Measurements from ENCODE around the gene OSGIN1. TPM values are rescaled to one million over a fixed set of nuclear protein-coding genes. Genes with fewer than 3 reads are reported as not detected.
A peak's percentile ranks its signal among the peaks of the same experiment; 100 is the strongest.

Gene OSGIN1
- total and polyA plus RNA-seq, 9 donors, result 0.65 to 9.3 (median 5.4) TPM

DNA sequence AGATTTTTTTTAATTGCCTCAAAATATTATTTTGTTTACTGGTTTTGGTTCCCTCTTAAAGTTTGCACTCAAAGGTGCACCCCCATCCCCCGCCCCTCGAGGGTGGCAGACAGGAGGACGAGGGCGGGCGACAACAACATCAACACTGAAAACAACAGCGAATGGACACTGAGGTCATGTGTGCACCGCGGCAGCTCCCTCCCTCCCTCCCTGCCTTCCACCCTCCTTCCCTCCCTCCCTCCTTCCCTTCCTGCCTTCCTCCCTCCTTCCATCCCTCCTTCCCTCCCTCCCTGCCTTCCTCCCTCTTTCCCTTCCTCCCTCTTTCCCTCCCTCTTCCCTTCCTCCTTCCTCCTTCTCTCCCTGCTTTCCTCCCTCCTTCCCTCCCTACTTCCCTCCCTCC is 1.5 kb upstream of the OSGIN1 start:
- TF ChIP-seq POLR2A (IDR thresholded peaks at IDR 0.05), result no peak
- TF ChIP-seq EP300 (IDR thresholded peaks at IDR 0.05), result no peak
- H3K9me3 ChIP-seq, result no peaks in the 10 kb centered on the region
- H3K27ac ChIP-seq, result no peak overlapping the region
- H3K27me3 ChIP-seq, result no peaks in the 10 kb centered on the region
- intact Hi-C loops (cut with DNase I), result loop anchor here in 1 of 4 donors (5.0 kb wide), 3 partner anchors 49 to 1596 kb away; partner anchors contain the start of gene TAF1C
- no peaks in the 10 kb centered on the region for H3K36me3 ChIP-seq
- peaks cover 6% of the 10 kb centered on the region for H3K4me1 ChIP-seq (ENCODE audit: insufficient read depth)
- WGBS, 3 donors, result 15 to 29% (median 19%) methylated on average over 8 of the region's 8 CpGs
- DNase-seq, result no peak
- no peak overlapping the region for H3K4me3 ChIP-seq

DNA sequence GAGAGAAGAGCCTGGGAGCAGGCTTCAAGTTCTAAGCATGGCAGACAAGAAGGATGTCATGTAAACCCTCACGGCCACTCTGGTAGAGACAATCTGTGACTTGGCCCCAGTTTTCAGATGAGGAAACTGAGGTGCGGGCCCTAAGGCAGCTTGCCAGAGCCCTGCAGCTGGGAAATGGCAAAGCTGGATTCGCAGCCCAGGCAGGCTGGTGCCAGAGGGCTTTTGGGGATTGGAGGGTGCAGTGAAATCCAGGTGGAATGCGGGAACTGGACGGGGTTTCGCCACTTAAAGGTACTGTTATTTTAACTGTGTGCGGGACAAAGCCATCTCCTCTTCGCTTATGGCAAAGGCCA is 477 bp upstream of the OSGIN1 start:
- Histone ChIP-seq H3K36me3 (no peaks in the 10 kb centered on the region), H3K27me3 (no peaks in the 10 kb centered on the region), H3K9me3 (no peaks in the 10 kb centered on the region), H3K4me3 (peak overlapping the region; percentile 61), H3K27ac (peak overlapping the region in 1 of 2 donors; percentile 86), H3K4me1 (ENCODE audit: insufficient read depth) (peaks cover 6% of the 10 kb centered on the region)
- TF ChIP-seq POLR2A (IDR thresholded peaks at IDR 0.05) (no peak), EP300 (IDR thresholded peaks at IDR 0.05) (no peak)
- TF ChIP-seq, protein P1, sequence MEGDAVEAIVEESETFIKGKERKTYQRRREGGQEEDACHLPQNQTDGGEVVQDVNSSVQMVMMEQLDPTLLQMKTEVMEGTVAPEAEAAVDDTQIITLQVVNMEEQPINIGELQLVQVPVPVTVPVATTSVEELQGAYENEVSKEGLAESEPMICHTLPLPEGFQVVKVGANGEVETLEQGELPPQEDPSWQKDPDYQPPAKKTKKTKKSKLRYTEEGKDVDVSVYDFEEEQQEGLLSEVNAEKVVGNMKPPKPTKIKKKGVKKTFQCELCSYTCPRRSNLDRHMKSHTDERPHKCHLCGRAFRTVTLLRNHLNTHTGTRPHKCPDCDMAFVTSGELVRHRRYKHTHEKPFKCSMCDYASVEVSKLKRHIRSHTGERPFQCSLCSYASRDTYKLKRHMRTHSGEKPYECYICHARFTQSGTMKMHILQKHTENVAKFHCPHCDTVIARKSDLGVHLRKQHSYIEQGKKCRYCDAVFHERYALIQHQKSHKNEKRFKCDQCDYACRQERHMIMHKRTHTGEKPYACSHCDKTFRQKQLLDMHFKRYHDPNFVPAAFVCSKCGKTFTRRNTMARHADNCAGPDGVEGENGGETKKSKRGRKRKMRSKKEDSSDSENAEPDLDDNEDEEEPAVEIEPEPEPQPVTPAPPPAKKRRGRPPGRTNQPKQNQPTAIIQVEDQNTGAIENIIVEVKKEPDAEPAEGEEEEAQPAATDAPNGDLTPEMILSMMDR (IDR thresholded peaks at IDR 0.05), result no peak
- 6 to 8% (median 8%) methylated on average over 8 of the region's 8 CpGs for WGBS, 3 donors
- intact Hi-C loops (cut with DNase I), result loop anchor here in 1 of 4 donors (5.0 kb wide), 3 partner anchors 50 to 1595 kb away; partner anchors contain the start of gene TAF1C
- no peak for DNase-seq

DNA sequence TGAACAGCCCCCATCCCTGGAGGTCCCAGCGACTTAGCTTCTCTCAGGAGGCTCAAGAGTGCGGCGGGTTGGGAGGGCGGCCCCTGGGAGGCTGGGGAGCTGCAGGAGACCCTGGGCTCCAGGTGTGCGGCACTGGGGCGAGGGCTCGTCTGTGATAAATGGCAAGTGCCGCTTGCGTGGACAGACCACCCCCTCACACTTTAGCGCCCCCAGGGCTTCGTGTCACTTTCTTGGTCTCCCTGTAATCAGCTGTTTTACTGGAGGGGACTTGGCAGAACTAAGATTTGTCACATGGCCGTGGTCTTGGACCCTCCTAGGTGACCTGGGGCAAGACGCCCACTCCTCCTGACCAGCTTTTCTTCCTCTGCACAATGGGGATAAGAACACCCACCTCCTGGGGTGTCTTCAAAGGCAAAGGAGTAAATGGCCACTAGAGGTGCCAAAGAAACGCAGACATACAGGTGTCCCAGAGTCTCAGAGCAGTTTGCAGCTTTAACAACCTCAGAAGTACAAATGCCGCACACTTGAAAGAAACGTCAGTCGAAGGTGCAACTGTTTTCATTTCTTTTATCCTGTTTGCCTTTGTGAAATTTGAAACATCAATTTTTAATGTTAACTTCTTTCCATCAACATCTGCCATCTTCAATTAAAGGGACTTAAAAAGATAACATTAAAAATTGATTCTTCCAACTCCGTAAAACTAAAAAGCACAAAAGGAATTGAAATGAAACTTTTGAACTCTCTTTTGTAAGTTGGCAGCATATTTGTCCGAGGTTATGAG is 946 bp downstream of the OSGIN1 start:
- no peaks in the 10 kb centered on the region for H3K27me3 ChIP-seq
- H3K9me3 ChIP-seq, result no peaks in the 10 kb centered on the region
- intact Hi-C loops (cut with DNase I), result loop anchor here in 1 of 4 donors (5.0 kb wide), 3 partner anchors 52 to 1593 kb away; partner anchors contain the start of gene TAF1C
- H3K4me3 ChIP-seq, result peak overlapping the region; percentile 61
- TF ChIP-seq, protein P1 (IDR thresholded peaks at IDR 0.05), result peak in 1 of 3 donors; percentile 29
- TF ChIP-seq POLR2A (IDR thresholded peaks at IDR 0.05), result no peak
- WGBS, 3 donors, result 7 to 14% (median 11%) methylated on average over 19 of the region's 19 CpGs
- peak overlapping the region; percentile 15 to 86 for H3K27ac ChIP-seq
- H3K36me3 ChIP-seq, result no peaks in the 10 kb centered on the region
- no peak for DNase-seq
- H3K4me1 ChIP-seq (ENCODE audit: insufficient read depth), result peaks cover 6% of the 10 kb centered on the region

DNA sequence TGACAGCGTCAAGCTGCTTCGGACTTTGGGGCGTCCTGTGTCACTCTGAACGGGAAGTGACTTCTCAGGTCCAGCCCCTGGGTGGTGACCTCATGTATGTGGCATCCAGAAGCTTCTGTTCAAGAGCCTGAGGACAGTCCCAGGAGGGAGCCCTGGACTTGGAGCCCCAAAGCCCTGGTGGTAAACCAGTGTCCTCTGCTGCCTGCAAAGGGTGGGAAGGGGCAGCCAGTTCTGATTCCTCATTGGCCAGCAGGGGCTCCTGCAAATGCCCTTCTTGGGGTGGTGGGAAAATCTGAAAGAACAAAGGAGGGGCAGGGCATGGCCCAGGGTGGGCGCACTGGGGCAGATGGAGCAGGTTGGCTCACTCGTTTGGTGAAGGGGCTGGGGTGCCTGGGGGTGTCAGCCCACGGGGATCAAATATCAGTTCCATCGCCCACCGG is 1.6 kb downstream of the OSGIN1 start:
- Histone ChIP-seq H3K36me3 (no peaks in the 10 kb centered on the region), H3K9me3 (no peaks in the 10 kb centered on the region), H3K4me3 (no peak overlapping the region), H3K4me1 (ENCODE audit: insufficient read depth) (peaks cover 6% of the 10 kb centered on the region), H3K27me3 (no peaks in the 10 kb centered on the region), H3K27ac (peak overlapping the region in 1 of 2 donors; percentile 86)
- intact Hi-C loops (cut with DNase I), result loop anchor here in 1 of 4 donors (5.0 kb wide), 4 partner anchors 52 to 1593 kb away; partner anchors contain the start of gene TAF1C
- TF ChIP-seq POLR2A (IDR thresholded peaks at IDR 0.05), result no peak
- TF ChIP-seq EP300 (IDR thresholded peaks at IDR 0.05), result no peak
- TF ChIP-seq, protein P1 (IDR thresholded peaks at IDR 0.05), result no peak
- WGBS, 3 donors, result 68 to 77% (median 76%) methylated on average over 9 of the region's 9 CpGs
- DNase-seq, result no peak

Measured in ovary (tissue), 9 donors.